ENCODE measurements around the gene BTBD1. TPM values are rescaled to one million over a fixed set of nuclear protein-coding genes. Genes with fewer than 3 reads are reported as not detected.
"Not testable (repeated sequence)": the region's sequence is repeated elsewhere in the genome, so short reads cannot be mapped to it uniquely, and the experiment has no call there.

The BTBD1 gene
- total and polyA plus RNA-seq, 5 donors = 47.6 to 134 (median 127) TPM

GRCh38 chr15:83092309-83092976 lies 25.4 kb upstream of the BTBD1 start:
- peak in 2 of 3 donors; percentile 52 to 76 for DNase-seq

GRCh38 chr15:83091965-83092308 lies 24.9 kb upstream of the BTBD1 start:
- WGBS = 90% methylated on average over 3 of the region's 3 CpGs
- H3K4me1 ChIP-seq (ENCODE audit: control insufficient read depth, insufficient read depth, low read length); DNase-seq; H3K9me3 ChIP-seq (ENCODE audit: control insufficient read depth, low read length); H3K27me3 ChIP-seq (ENCODE audit: control insufficient read depth, insufficient read depth); intact Hi-C loops (cut with DNase I); H3K4me3 ChIP-seq (ENCODE audit: low read length): not testable (repeated sequence)
- H3K27ac ChIP-seq (ENCODE audit: low read length) = peak overlapping the region; percentile 62
- ATAC-seq = peak; percentile 12 to 26

More at GRCh38 chr15:83092309-83092976, 25.4 kb upstream of the BTBD1 start:
- WGBS = 46% methylated on average over 4 of the region's 4 CpGs
- H3K9me3 ChIP-seq (ENCODE audit: control insufficient read depth, low read length) = no peaks in the 10 kb centered on the region
- intact Hi-C loops (cut with DNase I) = no loop called here
- H3K27ac ChIP-seq (ENCODE audit: low read length) = peak overlapping the region; percentile 62
- no peaks in the 10 kb centered on the region for H3K27me3 ChIP-seq (ENCODE audit: control insufficient read depth, insufficient read depth)
- ATAC-seq = peak; percentile 92 to 97
- H3K4me1 ChIP-seq (ENCODE audit: control insufficient read depth, insufficient read depth, low read length) = no peaks in the 10 kb centered on the region
- no peak overlapping the region for H3K4me3 ChIP-seq (ENCODE audit: low read length)

GRCh38 chr15:83090465-83090864 lies 23.4 kb upstream of the BTBD1 start:
- H3K4me1 ChIP-seq (ENCODE audit: control insufficient read depth, insufficient read depth, low read length) = no peaks in the 10 kb centered on the region
- intact Hi-C loops (cut with DNase I) = no loop called here
- ATAC-seq (no peak), DNase-seq (no peak)
- WGBS = 36% methylated on average over 4 of the region's 4 CpGs
- no peaks in the 10 kb centered on the region for H3K9me3 ChIP-seq (ENCODE audit: control insufficient read depth, low read length)
- H3K27me3 ChIP-seq (ENCODE audit: control insufficient read depth, insufficient read depth) = no peaks in the 10 kb centered on the region
- no peak overlapping the region for H3K27ac ChIP-seq (ENCODE audit: low read length)
- no peak overlapping the region for H3K4me3 ChIP-seq (ENCODE audit: low read length)

GRCh38 chr15:83088876-83089275 lies 21.8 kb upstream of the BTBD1 start:
- 62% methylated on average over 2 of the region's 2 CpGs for WGBS
- ATAC-seq (no peak), DNase-seq (no peak)
- Histone ChIP-seq H3K4me1 (ENCODE audit: control insufficient read depth, insufficient read depth, low read length) (no peaks in the 10 kb centered on the region), H3K27me3 (ENCODE audit: control insufficient read depth, insufficient read depth) (no peaks in the 10 kb centered on the region), H3K9me3 (ENCODE audit: control insufficient read depth, low read length) (no peaks in the 10 kb centered on the region), H3K27ac (ENCODE audit: low read length) (no peak overlapping the region), H3K4me3 (ENCODE audit: low read length) (no peak overlapping the region)
- intact Hi-C loops (cut with DNase I) = no loop called here

- intact Hi-C loops (cut with DNase I) = no loop called here
- no peak overlapping the region for H3K27ac ChIP-seq (ENCODE audit: low read length)
- no peaks in the 10 kb centered on the region for H3K9me3 ChIP-seq (ENCODE audit: control insufficient read depth, low read length)
- DNase-seq (no peak), ATAC-seq (no peak)
- no peaks in the 10 kb centered on the region for H3K4me1 ChIP-seq (ENCODE audit: control insufficient read depth, insufficient read depth, low read length)
- H3K4me3 ChIP-seq (ENCODE audit: low read length) = no peak overlapping the region
- no peaks in the 10 kb centered on the region for H3K27me3 ChIP-seq (ENCODE audit: control insufficient read depth, insufficient read depth)
- WGBS = 58% methylated on average over 2 of the region's 2 CpGs
Measured at GRCh38 chr15:83087576-83087975, 20.5 kb upstream of the BTBD1 start.

GRCh38 chr15:83085864-83086552 lies 19.0 kb upstream of the BTBD1 start:
- intact Hi-C loops (cut with DNase I); H3K27ac ChIP-seq (ENCODE audit: low read length); H3K27me3 ChIP-seq (ENCODE audit: control insufficient read depth, insufficient read depth); H3K4me3 ChIP-seq (ENCODE audit: low read length); DNase-seq; H3K9me3 ChIP-seq (ENCODE audit: control insufficient read depth, low read length); H3K4me1 ChIP-seq (ENCODE audit: control insufficient read depth, insufficient read depth, low read length); ATAC-seq: not testable (repeated sequence)
- 90% methylated on average over 8 of the region's 8 CpGs for WGBS

GRCh38 chr15:83085461-83085860 lies 18.4 kb upstream of the BTBD1 start:
- DNase-seq; ATAC-seq; H3K27me3 ChIP-seq (ENCODE audit: control insufficient read depth, insufficient read depth); H3K4me1 ChIP-seq (ENCODE audit: control insufficient read depth, insufficient read depth, low read length); H3K9me3 ChIP-seq (ENCODE audit: control insufficient read depth, low read length); intact Hi-C loops (cut with DNase I); H3K27ac ChIP-seq (ENCODE audit: low read length); H3K4me3 ChIP-seq (ENCODE audit: low read length): not testable (repeated sequence)
- WGBS = 87% methylated on average over 3 of the region's 3 CpGs

- Histone ChIP-seq H3K27ac (ENCODE audit: low read length) (no peak overlapping the region), H3K4me3 (ENCODE audit: low read length) (no peak overlapping the region), H3K9me3 (ENCODE audit: control insufficient read depth, low read length) (no peaks in the 10 kb centered on the region), H3K4me1 (ENCODE audit: control insufficient read depth, insufficient read depth, low read length) (no peaks in the 10 kb centered on the region), H3K27me3 (ENCODE audit: control insufficient read depth, insufficient read depth) (no peaks in the 10 kb centered on the region)
- intact Hi-C loops (cut with DNase I) = no loop called here
- ATAC-seq (no peak), DNase-seq (no peak)
- 73% methylated on average over 5 of the region's 5 CpGs for WGBS
Measured at GRCh38 chr15:83082730-83083386, 15.8 kb upstream of the BTBD1 start.

GRCh38 chr15:83081256-83082014 lies 14.4 kb upstream of the BTBD1 start:
- Histone ChIP-seq H3K9me3 (ENCODE audit: control insufficient read depth, low read length) (no peaks in the 10 kb centered on the region), H3K27me3 (ENCODE audit: control insufficient read depth, insufficient read depth) (no peaks in the 10 kb centered on the region), H3K4me1 (ENCODE audit: control insufficient read depth, insufficient read depth, low read length) (no peaks in the 10 kb centered on the region), H3K4me3 (ENCODE audit: low read length) (no peak overlapping the region), H3K27ac (ENCODE audit: low read length) (no peak overlapping the region)
- ATAC-seq (no peak), DNase-seq (no peak)
- 80% methylated on average over 5 of the region's 5 CpGs for WGBS
- intact Hi-C loops (cut with DNase I) = no loop called here

- no peak overlapping the region for H3K4me3 ChIP-seq (ENCODE audit: low read length)
- no peak overlapping the region for H3K27ac ChIP-seq (ENCODE audit: low read length)
- intact Hi-C loops (cut with DNase I) = no loop called here
- H3K4me1 ChIP-seq (ENCODE audit: control insufficient read depth, insufficient read depth, low read length) = no peaks in the 10 kb centered on the region
- no peaks in the 10 kb centered on the region for H3K9me3 ChIP-seq (ENCODE audit: control insufficient read depth, low read length)
- ATAC-seq (peak in 1 of 2 donors; percentile 32), DNase-seq (no peak)
- WGBS = 77% methylated on average over 7 of the region's 7 CpGs
- H3K27me3 ChIP-seq (ENCODE audit: control insufficient read depth, insufficient read depth) = no peaks in the 10 kb centered on the region
Measured at GRCh38 chr15:83078712-83079111, 11.7 kb upstream of the BTBD1 start.
